Superior temporal gyrus (tissue), 1 donor: ENCODE data around the gene SMIM10L2A.
A peak's percentile ranks its signal among the peaks of the same experiment; 100 is the strongest.
"Not testable (repeated sequence)": the region's sequence is repeated elsewhere in the genome, so short reads cannot be mapped to it uniquely, and the experiment has no call there.

Experiments used
- DNase-seq: peaks from one replicate; pipeline ENCODE4 v3.0.0-alpha.2; 2016; ENCODE audit errors: extremely low spot score

The SMIM10L2A gene

GRCh38 chrX:135421932-135422809 is at the start of gene SMIM10L2A:
SMIM10L2A (plus strand) TSS chrX:135421944; CDS start chrX:135422132, 188 bp downstream.
- no peak for DNase-seq

GRCh38 chrX:135373357-135373756 is 48.4 kb upstream of the SMIM10L2A start:
- DNase-seq, result no peak

GRCh38 chrX:135382260-135382659 is 39.5 kb upstream of the SMIM10L2A start:
- no peak for DNase-seq

- no peak for DNase-seq
Observed at GRCh38 chrX:135383249-135383648, 38.5 kb upstream of the SMIM10L2A start.

- DNase-seq, result no peak
Observed at GRCh38 chrX:135384161-135384836, 37.4 kb upstream of the SMIM10L2A start.

GRCh38 chrX:135388841-135389240 is 32.9 kb upstream of the SMIM10L2A start:
- DNase-seq, result no peak

GRCh38 chrX:135389243-135389642 is 32.5 kb upstream of the SMIM10L2A start:
- no peak for DNase-seq

GRCh38 chrX:135389717-135390116 is 32.0 kb upstream of the SMIM10L2A start:
- DNase-seq, result no peak

GRCh38 chrX:135391734-135392133 is 30.0 kb upstream of the SMIM10L2A start:
- no peak for DNase-seq

- DNase-seq, result no peak
Observed at GRCh38 chrX:135393051-135393450, 28.7 kb upstream of the SMIM10L2A start.

- DNase-seq, result no peak
Observed at GRCh38 chrX:135395064-135395463, 26.7 kb upstream of the SMIM10L2A start.

- DNase-seq, result no peak
Observed at GRCh38 chrX:135396109-135396508, 25.6 kb upstream of the SMIM10L2A start.

- DNase-seq, result no peak
Observed at GRCh38 chrX:135396566-135396965, 25.2 kb upstream of the SMIM10L2A start.

- DNase-seq, result no peak
Observed at GRCh38 chrX:135397652-135398051, 24.1 kb upstream of the SMIM10L2A start.

GRCh38 chrX:135403374-135403773 is 18.4 kb upstream of the SMIM10L2A start:
- DNase-seq, result no peak

- not testable (repeated sequence) for DNase-seq
Observed at GRCh38 chrX:135406428-135406827, 15.3 kb upstream of the SMIM10L2A start.

GRCh38 chrX:135408794-135409193 is 12.9 kb upstream of the SMIM10L2A start:
- DNase-seq, result no peak

GRCh38 chrX:135410861-135411627 is 10.7 kb upstream of the SMIM10L2A start:
- no peak for DNase-seq

GRCh38 chrX:135411893-135412292 is 9.9 kb upstream of the SMIM10L2A start:
- DNase-seq, result no peak

- DNase-seq, result no peak
Observed at GRCh38 chrX:135416546-135416945, 5.2 kb upstream of the SMIM10L2A start.

- no peak for DNase-seq
Observed at GRCh38 chrX:135420831-135421230, 913 bp upstream of the SMIM10L2A start.

GRCh38 chrX:135421537-135421931 is 210 bp upstream of the SMIM10L2A start:
- peak; percentile 75 for DNase-seq
